Endothelial cell of umbilical vein (primary cell): ENCODE results near the gene VPS11. TPM values are rescaled to one million over a fixed set of nuclear protein-coding genes. Genes with fewer than 3 reads are reported as not detected.

Experiments
- BruUV-seq: library from RNA; stranded (reverse); fragments of 400-500 nt; replicated peaks from 2 replicates; lab custom pipeline; 2021; lab: Mats Ljungman, UMichigan
- CTCF ChIA-PET: fragments of 300-600, 350-600 bp; sonication (Branson Sonifier 250); formaldehyde crosslinking; loops from one replicate; lab custom pipeline; 2021; ENCODE audit warnings: antibody characterized with exemption, inconsistent platforms; lab: Charles Lee
- POLR2A ChIA-PET: fragments of 300-600, 350-600 bp; sonication (Branson Sonifier 250); formaldehyde crosslinking; loops from one replicate; lab custom pipeline; 2021; ENCODE audit warnings: antibody characterized with exemption, inconsistent platforms; lab: Charles Lee
- DNase-seq: peaks from one replicate; pipeline ENCODE4 v3.0.0-alpha.2; 2011; ENCODE audit warnings: low read depth, low spot score
- FAIRE-seq: peaks from 2 replicates; lab custom pipeline; 2011; peaks lifted over from hg19 to GRCh38; lab: Jason Lieb, UNC
- H2AFZ ChIP-seq: 2 replicates; pipeline ENCODE4 v1.6.0; 2012; ENCODE audit warnings: low read depth, low read length, control low read depth, inconsistent platforms
- H3K27ac ChIP-seq: 2 replicates; pipeline ENCODE4 v1.5.1; 2011; ENCODE audit warnings: low read depth, mild to moderate bottlenecking, control low read depth, low read length, moderate library complexity; ENCODE audit not compliant: insufficient read depth
- H3K27me3 ChIP-seq, 2 experiments: 2 replicates each; pipeline versions ENCODE4 v1.6.0 to v1.6.1; 2011; ENCODE audit warnings: low read length in 2 of 2, mixed read lengths in 1 of 2; ENCODE audit not compliant: control insufficient read depth in 2 of 2, insufficient read depth in 2 of 2
- H3K36me3 ChIP-seq, 2 experiments: 2 replicates in 1 of 2; 3 replicates in 1 of 2; pipeline ENCODE4 v1.5.1; 2011; ENCODE audit warnings: low read length in 2 of 2, mild to moderate bottlenecking in 1 of 2, moderate library complexity in 1 of 2; ENCODE audit not compliant: control insufficient read depth in 2 of 2, insufficient read depth in 2 of 2; ENCODE audit errors: extremely low read depth in 1 of 2
- H3K4me1 ChIP-seq: 3 replicates; pipeline ENCODE4 v1.5.1; 2011; ENCODE audit warnings: mild to moderate bottlenecking, low read length; ENCODE audit not compliant: control insufficient read depth, insufficient read depth; ENCODE audit errors: extremely low read depth
- H3K4me2 ChIP-seq: 2 replicates; pipeline ENCODE4 v1.6.1; 2011; ENCODE audit warnings: low read length, control low read depth, mixed read lengths; ENCODE audit not compliant: insufficient read depth
- H3K4me3 ChIP-seq, 3 experiments: fragments of 200-600 bp in 1 of 3; sonication (generic), shearing (Covaris generic) in 1 of 3; replicated peaks in 1 of 3; 2 replicates each; pipeline ENCODE4 v1.5.1; 2011 to 2016; ENCODE audit warnings: control low read depth in 3 of 3, low read length in 3 of 3, mild to moderate bottlenecking in 2 of 3, inconsistent platforms in 1 of 3, low read depth in 1 of 3, moderate library complexity in 1 of 3; ENCODE audit not compliant: insufficient read depth in 1 of 3
- H3K79me2 ChIP-seq: 2 replicates; pipeline ENCODE4 v1.6.0; 2012; ENCODE audit warnings: low read length, inconsistent platforms; ENCODE audit not compliant: control insufficient read depth, insufficient read depth
- H3K9ac ChIP-seq: replicated peaks from 2 replicates; pipeline ENCODE3; 2011; ENCODE audit warnings: low read length, control low read depth; ENCODE audit not compliant: insufficient read depth; ENCODE audit errors: extremely low read depth
- H3K9me1 ChIP-seq: replicated peaks from 3 replicates; pipeline ENCODE4 v1.6.0; 2011; ENCODE audit warnings: mild to moderate bottlenecking, low read length; ENCODE audit not compliant: control insufficient read depth, insufficient read depth; ENCODE audit errors: extremely low read depth
- H3K9me3 ChIP-seq: replicated peaks from 2 replicates; pipeline ENCODE4 v1.5.1; 2012; ENCODE audit warnings: low read length, inconsistent platforms; ENCODE audit not compliant: control insufficient read depth, insufficient read depth
- H4K20me1 ChIP-seq: replicated peaks from 2 replicates; pipeline ENCODE3; 2011; ENCODE audit warnings: mild to moderate bottlenecking, low read length; ENCODE audit not compliant: control insufficient read depth, insufficient read depth; ENCODE audit errors: extremely low read depth
- CTCF ChIP-seq, 2 donors: IDR thresholded peaks; 1 replicate in 1 of 2; 2 replicates in 1 of 2; pipeline ENCODE4 v1.5.1; 2011; ENCODE audit warnings: low read length in 2 of 2, mild to moderate bottlenecking in 2 of 2, moderate library complexity in 2 of 2, control low read depth in 1 of 2, inconsistent platforms in 1 of 2, low read depth in 1 of 2; ENCODE audit not compliant: insufficient read depth in 1 of 2; ENCODE audit errors: extremely low read depth in 1 of 2
- EZH2 ChIP-seq: IDR thresholded peaks from 2 replicates; pipeline ENCODE4 v1.6.1; 2012; ENCODE audit warnings: borderline replicate concordance, low read depth, mild to moderate bottlenecking, moderate library complexity, low read length, inconsistent platforms; ENCODE audit not compliant: severe bottlenecking
- FOS ChIP-seq: IDR thresholded peaks from 2 replicates; pipeline ENCODE4 v1.6.1; 2011; ENCODE audit warnings: mild to moderate bottlenecking, low read length, moderate library complexity, borderline replicate concordance; ENCODE audit not compliant: insufficient read depth
- GATA2 ChIP-seq: IDR thresholded peaks from 2 replicates; pipeline ENCODE4 v1.7.0; 2011; ENCODE audit warnings: low read depth, mild to moderate bottlenecking, moderate library complexity, mixed read lengths, low read length; ENCODE audit not compliant: insufficient read length, insufficient read depth
- JUN ChIP-seq: IDR thresholded peaks from 2 replicates; pipeline ENCODE4 v1.6.1; 2011; ENCODE audit warnings: borderline replicate concordance, low read depth; ENCODE audit not compliant: insufficient read length, insufficient read depth
- MYC ChIP-seq: IDR thresholded peaks from one replicate; pipeline ENCODE4 v1.6.1; 2011; ENCODE audit warnings: mild to moderate bottlenecking, low read depth, low read length
- POLR2A ChIP-seq: IDR thresholded peaks from 2 replicates; pipeline ENCODE4 v1.6.1; 2012; ENCODE audit warnings: low read depth, mild to moderate bottlenecking, control low read depth, low read length
- POLR2AphosphoS5 ChIP-seq: IDR thresholded peaks from 2 replicates; pipeline ENCODE4 v1.6.1; 2012; ENCODE audit warnings: low read depth, mild to moderate bottlenecking, control low read depth, low read length, moderate library complexity; ENCODE audit not compliant: insufficient read depth
- dilution Hi-C: fragments of 300-500 bp; cut with MboI; formaldehyde crosslinking; loops from one replicate; pipeline ENCODE4 v1.15.0; 2019; ENCODE audit warnings: low sequenced_read_pairs; ENCODE audit not compliant: extremely low pct_ligation_motif_present
- intact Hi-C: fragments of 100-400 bp; cut with micrococcal nuclease; formaldehyde crosslinking; loops from one replicate; pipeline ENCODE4 v1.10.0; 2022
- polyA plus RNA-seq, 4 experiments: library from polyadenylated mRNA; depleted of rRNA in 3 of 4; stranded (reverse) in 3 of 4; unstranded in 1 of 4; fragments of >200 nt; gene quantifications; 2 replicates each; pipeline versions ENCODE4 v1.2.1 to v1.2.3, GENCODE V29; 2011 to 2012; ENCODE audit warnings: missing spikeins in 1 of 4
- total RNA-seq: library from RNA; stranded (reverse); gene quantifications from 2 replicates; pipeline ENCODE4 v1.2.3, GENCODE V29; 2021
- TF ChIP-seq, protein P1 (sequence below): IDR thresholded peaks from 2 replicates; pipeline ENCODE4 v1.6.1; 2011; ENCODE audit not compliant: insufficient read depth, insufficient read length

VPS11 gene
- total and polyA plus RNA-seq, 2 donors (not counting 3 experiments of a cell fraction or from before 2014, with no cell fraction given): 26.4 to 31.0 TPM

GRCh38 chr11:119117004-119117706, 49.5 kb downstream of the VPS11 start:
- Histone ChIP-seq H3K4me1 (peaks cover 11% of the 10 kb centered on the region), H3K4me2 (no peak overlapping the region), H3K36me3 (peaks cover 5 to 16% of the 10 kb centered on the region in 2 experiments), H3K4me3 (no peak overlapping the region), H3K9me1 (no peaks in the 10 kb centered on the region), H3K79me2 (peaks cover 5% of the 10 kb centered on the region), H3K9me3 (no peaks in the 10 kb centered on the region), H3K9ac (no peak overlapping the region), H3K27ac (no peak overlapping the region), H2AFZ (no peak overlapping the region), H3K27me3 (no peaks in the 10 kb centered on the region), H4K20me1 (no peaks in the 10 kb centered on the region)
- BruUV-seq: no TSS peak
- intact Hi-C loops: no loop called here
- no peak for FAIRE-seq
- ChIA-PET CTCF (interaction anchor here (1.2 to 2.2 kb wide), 3 partner anchors 10 to 15 kb away, joined by 3 to 9 read pairs (median 5); partner anchors contain the start of genes C2CD2L and DPAGT1), POLR2A (no interaction called here)
- DNase-seq: no peak
- dilution Hi-C loops: no loop called here
- TF ChIP-seq CTCF (IDR thresholded peaks at IDR 0.05; ENCODE audit: extremely low read depth in 1 of 2, insufficient read depth in 1 of 2, low read depth in 1 of 2, low read length in 2 of 2): no peak
- TF ChIP-seq MYC: no peak
- TF ChIP-seq JUN: no peak
- TF ChIP-seq POLR2A: no peak
- no peak for TF ChIP-seq FOS
- no peak for TF ChIP-seq GATA2
- TF ChIP-seq, protein P1, sequence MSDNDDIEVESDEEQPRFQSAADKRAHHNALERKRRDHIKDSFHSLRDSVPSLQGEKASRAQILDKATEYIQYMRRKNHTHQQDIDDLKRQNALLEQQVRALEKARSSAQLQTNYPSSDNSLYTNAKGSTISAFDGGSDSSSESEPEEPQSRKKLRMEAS: no peak
- no peak for TF ChIP-seq POLR2AphosphoS5
- TF ChIP-seq EZH2: no peak
